HG03108 (cell line): ENCODE measurements around the gene UIMC1.

Experiments used
- ATAC-seq: cut with Tn5 transposase; IDR thresholded peaks from one replicate; pipeline ENCODE4 v1.9.1; 2021; ENCODE audit warnings: moderate library complexity; ENCODE audit not compliant: unreplicated experiment

Gene UIMC1

GRCh38 chr5:176902911-176903664 lies 103.5 kb downstream of the UIMC1 start:
- no peak for ATAC-seq

GRCh38 chr5:176902102-176902814 lies 104.3 kb downstream of the UIMC1 start:
- ATAC-seq = no peak

GRCh38 chr5:176901260-176902101 lies 105.1 kb downstream of the UIMC1 start:
- ATAC-seq = no peak

- ATAC-seq = no peak
Observed at GRCh38 chr5:176900780-176901204, 105.8 kb downstream of the UIMC1 start.

- ATAC-seq = no peak
Observed at GRCh38 chr5:176899946-176900779, 106.4 kb downstream of the UIMC1 start.

GRCh38 chr5:176899296-176899891 lies 107.2 kb downstream of the UIMC1 start, which contains the start of gene HK3:
HK3 (minus strand) TSS chr5:176899346; CDS start chr5:176896159, 3,187 bp downstream.
- no peak for ATAC-seq

- ATAC-seq = no peak
Observed at GRCh38 chr5:176897263-176897662, 109.3 kb downstream of the UIMC1 start.

- ATAC-seq = no peak
Observed at GRCh38 chr5:176895831-176896230, 110.7 kb downstream of the UIMC1 start.

GRCh38 chr5:176894298-176894697 lies 112.3 kb downstream of the UIMC1 start:
- no peak for ATAC-seq

GRCh38 chr5:176892663-176893062 lies 113.9 kb downstream of the UIMC1 start:
- ATAC-seq = no peak

GRCh38 chr5:176891331-176891958 lies 115.1 kb downstream of the UIMC1 start:
- ATAC-seq = no peak

- ATAC-seq = no peak
Observed at GRCh38 chr5:176890455-176891330, 115.9 kb downstream of the UIMC1 start.

- ATAC-seq = no peak
Observed at GRCh38 chr5:176889321-176890280, 117.0 kb downstream of the UIMC1 start.

- ATAC-seq = no peak
Observed at GRCh38 chr5:176888865-176889165, 117.8 kb downstream of the UIMC1 start.

GRCh38 chr5:176888016-176888864 lies 118.3 kb downstream of the UIMC1 start:
- no peak for ATAC-seq

GRCh38 chr5:176887252-176887849 lies 119.2 kb downstream of the UIMC1 start:
- ATAC-seq = no peak
